Breast epithelium (tissue), 3 donors: Measurements from ENCODE around the gene CACHD1.
"Not testable (repeated sequence)": the region's sequence is repeated elsewhere in the genome, so short reads cannot be mapped to it uniquely, and the experiment has no call there.

ENCODE experiments used
- CTCF ChIP-seq, 3 donors: fragments of 450-650 bp; IDR thresholded peaks; one replicate each; pipeline ENCODE4 v1.5.1; 2016 to 2017; ENCODE audit warnings: antibody characterized with exemption in 3 of 3, mild to moderate bottlenecking in 3 of 3, moderate library complexity in 3 of 3
- POLR2A ChIP-seq: fragments of 450-650 bp; IDR thresholded peaks from one replicate; pipeline ENCODE4 v1.6.1; 2016; ENCODE audit warnings: antibody characterized with exemption, mild to moderate bottlenecking, moderate library complexity
- POLR2AphosphoS5 ChIP-seq, 3 donors: sonication (generic); formaldehyde crosslinking; IDR thresholded peaks; one replicate each; pipeline ENCODE4 v1.6.1; 2017; ENCODE audit warnings: antibody characterized with exemption in 3 of 3

- not testable (repeated sequence) for TF ChIP-seq CTCF (IDR thresholded peaks at IDR 0.05); POLR2A; POLR2AphosphoS5 (IDR thresholded peaks at IDR 0.05)
Observed at GRCh38 chr1:64610950-64611349, 141.0 kb downstream of the CACHD1 start.
